NT2/D1 (cell line): Measurements from ENCODE around the gene RD3L.

Source experiments
- YY1 ChIP-seq: IDR thresholded peaks from 2 replicates; pipeline ENCODE4 v1.6.1; 2011; ENCODE audit not compliant: insufficient read length, insufficient read depth
- ZNF274 ChIP-seq: IDR thresholded peaks from 2 replicates; pipeline ENCODE4 v1.6.1; 2011; ENCODE audit warnings: mild to moderate bottlenecking, low read depth, low read length

GRCh38 chr14:103961928-103962578 lies 19.7 kb upstream of the RD3L start:
- TF ChIP-seq ZNF274 (no peak), YY1 (no peak)
